Loucy (cell line): ENCODE measurements around the gene VTCN1.

Experiments
- EZH2phosphoT487 ChIP-seq: fragments of 200-600 bp; IDR thresholded peaks from 2 replicates; pipeline ENCODE4 v1.6.1; 2018; ENCODE audit warnings: antibody characterized with exemption, mild to moderate bottlenecking, moderate library complexity, borderline replicate concordance
- TF ChIP-seq, protein P1 (sequence below): fragments of 200-600 bp; sonication (generic); conservative IDR thresholded peaks from 2 replicates; pipeline ENCODE4 v1.5.1; 2014; ENCODE audit warnings: mild to moderate bottlenecking, antibody characterized with exemption, low read length

DNA sequence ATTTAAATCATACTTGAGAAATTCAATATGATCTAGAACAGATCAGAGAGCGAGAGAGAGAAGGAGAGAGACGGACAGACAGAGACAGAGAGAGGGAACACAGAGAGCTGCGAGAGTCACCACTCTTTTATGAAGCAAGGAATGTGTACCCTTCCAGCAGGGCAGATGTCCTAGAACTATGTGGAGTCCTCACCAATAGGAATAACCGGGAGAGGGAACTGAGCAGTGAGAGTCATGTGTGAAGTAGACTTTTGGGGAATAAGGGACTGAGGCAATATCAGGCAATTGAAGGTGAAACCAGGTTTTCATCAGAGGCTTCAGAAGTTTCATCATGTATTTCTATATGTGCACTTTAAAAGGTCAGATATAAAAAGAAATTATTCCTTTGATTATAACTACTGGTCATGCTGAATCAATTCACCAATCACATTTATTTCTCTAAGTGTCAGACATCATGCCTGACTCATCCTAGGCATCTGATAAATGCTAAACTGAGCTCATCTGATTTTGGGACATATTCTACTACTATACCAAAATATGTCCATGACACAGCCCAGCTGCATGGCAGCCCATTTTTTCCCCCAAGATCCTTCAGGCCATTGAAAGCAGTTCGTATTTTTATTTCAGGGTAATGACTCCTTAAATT lies 22.4 kb downstream of the VTCN1 start:
- TF ChIP-seq, protein P1, sequence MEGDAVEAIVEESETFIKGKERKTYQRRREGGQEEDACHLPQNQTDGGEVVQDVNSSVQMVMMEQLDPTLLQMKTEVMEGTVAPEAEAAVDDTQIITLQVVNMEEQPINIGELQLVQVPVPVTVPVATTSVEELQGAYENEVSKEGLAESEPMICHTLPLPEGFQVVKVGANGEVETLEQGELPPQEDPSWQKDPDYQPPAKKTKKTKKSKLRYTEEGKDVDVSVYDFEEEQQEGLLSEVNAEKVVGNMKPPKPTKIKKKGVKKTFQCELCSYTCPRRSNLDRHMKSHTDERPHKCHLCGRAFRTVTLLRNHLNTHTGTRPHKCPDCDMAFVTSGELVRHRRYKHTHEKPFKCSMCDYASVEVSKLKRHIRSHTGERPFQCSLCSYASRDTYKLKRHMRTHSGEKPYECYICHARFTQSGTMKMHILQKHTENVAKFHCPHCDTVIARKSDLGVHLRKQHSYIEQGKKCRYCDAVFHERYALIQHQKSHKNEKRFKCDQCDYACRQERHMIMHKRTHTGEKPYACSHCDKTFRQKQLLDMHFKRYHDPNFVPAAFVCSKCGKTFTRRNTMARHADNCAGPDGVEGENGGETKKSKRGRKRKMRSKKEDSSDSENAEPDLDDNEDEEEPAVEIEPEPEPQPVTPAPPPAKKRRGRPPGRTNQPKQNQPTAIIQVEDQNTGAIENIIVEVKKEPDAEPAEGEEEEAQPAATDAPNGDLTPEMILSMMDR, result no peak
- TF ChIP-seq EZH2phosphoT487, result no peak
